SK-N-SH (cell line): ENCODE measurements around the gene CUBN.

Experiments
- CTCF ChIP-seq: fragments of 200-600 bp; sonication (generic); IDR thresholded peaks from 2 replicates; pipeline ENCODE4 v1.6.1; 2017; ENCODE audit warnings: antibody characterized with exemption, mild to moderate bottlenecking, moderate library complexity
- GATA2 ChIP-seq: sonication (generic); formaldehyde crosslinking; IDR thresholded peaks from 2 replicates; pipeline ENCODE4 v1.5.0; 2020; ENCODE audit warnings: mild to moderate bottlenecking, missing genetic modification reagents
- JUND ChIP-seq: IDR thresholded peaks from 2 replicates; pipeline ENCODE4 v1.4.0; 2012
- RAD21 ChIP-seq: IDR thresholded peaks from 2 replicates; pipeline ENCODE4 v1.6.1; 2012; ENCODE audit warnings: mild to moderate bottlenecking, low read length
- RXRA ChIP-seq: IDR thresholded peaks from 2 replicates; pipeline ENCODE4 v1.4.0; 2012; ENCODE audit warnings: low read depth, mild to moderate bottlenecking, borderline replicate concordance
- SIN3A ChIP-seq: IDR thresholded peaks from 2 replicates; pipeline ENCODE4 v1.6.1; 2012; ENCODE audit warnings: low read depth, mild to moderate bottlenecking, low read length, moderate library complexity, borderline replicate concordance
- USF2 ChIP-seq: fragments of 150-350 bp; IDR thresholded peaks from 2 replicates; pipeline ENCODE4 v1.6.1; 2017; ENCODE audit warnings: antibody characterized with exemption, low read length, low read depth, borderline replicate concordance
- ZBTB33 ChIP-seq: IDR thresholded peaks from 2 replicates; pipeline ENCODE4 v1.4.0; 2012; ENCODE audit warnings: low read depth, borderline replicate concordance

GRCh38 chr10:16907687-16908086 lies 221.9 kb downstream of the CUBN start:
- TF ChIP-seq ZBTB33 (no peak), GATA2 (CRISPR knock-in tag) (no peak), RAD21 (no peak), CTCF (no peak), JUND (no peak), USF2 (no peak), SIN3A (no peak), RXRA (no peak)
